Neural progenitor cell (in vitro differentiated cells): ENCODE measurements around the gene SALL1. TPM values are rescaled to one million over a fixed set of nuclear protein-coding genes. Genes with fewer than 3 reads are reported as not detected.
A peak's percentile ranks its signal among the peaks of the same experiment; 100 is the strongest.

Experiments
- DNase-seq: peaks from one replicate; pipeline ENCODE4 v3.0.0-alpha.2; 2016; ENCODE audit warnings: low spot score
- H2AFZ ChIP-seq: fragments of 200-600 bp; sonication (generic); replicated peaks from 2 replicates; pipeline ENCODE4 v1.6.1; 2016; ENCODE audit warnings: antibody characterized with exemption
- H3F3A ChIP-seq: fragments of 200-600 bp; sonication (generic); 2 replicates; pipeline ENCODE4 v1.6.1; 2016; ENCODE audit warnings: antibody characterized with exemption, low read depth
- H3K27ac ChIP-seq: fragments of 200-600 bp; sonication (generic); 2 replicates; pipeline ENCODE4 v1.5.1; 2016; ENCODE audit warnings: mild to moderate bottlenecking
- H3K27me3 ChIP-seq: fragments of 200-600 bp; sonication (generic); 2 replicates; pipeline ENCODE4 v1.6.1; 2016; ENCODE audit warnings: mild to moderate bottlenecking, moderate library complexity
- H3K36me3 ChIP-seq: fragments of 200-600 bp; sonication (generic); 2 replicates; pipeline ENCODE4 v1.5.1; 2016
- H3K4me1 ChIP-seq: fragments of 200-600 bp; sonication (generic); 2 replicates; pipeline ENCODE4 v1.6.1; 2016; ENCODE audit warnings: mixed run types
- H3K4me2 ChIP-seq: fragments of 200-600 bp; sonication (generic); 2 replicates; pipeline ENCODE4 v1.6.1; 2016
- H3K4me3 ChIP-seq: fragments of 200-600 bp; sonication (generic); 2 replicates; pipeline ENCODE4 v1.5.1; 2016
- H3K79me2 ChIP-seq: fragments of 200-600 bp; sonication (generic); 2 replicates; pipeline ENCODE4 v1.6.1; 2016; ENCODE audit warnings: low read depth
- H3K9ac ChIP-seq: fragments of 200-600 bp; sonication (generic); 2 replicates; pipeline ENCODE4 v1.6.1; 2016
- H3K9me3 ChIP-seq: fragments of 200-600 bp; sonication (generic); 2 replicates; pipeline ENCODE4 v1.5.1; 2016; ENCODE audit warnings: low read depth
- H4K20me1 ChIP-seq: fragments of 200-600 bp; sonication (generic); 2 replicates; pipeline ENCODE4 v1.6.1; 2016; ENCODE audit warnings: low read depth
- H3K27ac Mint-ChIP-seq: 3 replicates; pipeline ENCODE4 v1.8.0; 2021; ENCODE audit warnings: mixed read lengths
- H3K27me3 Mint-ChIP-seq: 2 replicates; pipeline ENCODE4 v1.8.0; 2022; ENCODE audit warnings: low read depth, mild to moderate bottlenecking, inconsistent platforms, moderate library complexity, mixed read lengths; ENCODE audit not compliant: insufficient read depth
- H3K36me3 Mint-ChIP-seq: 3 replicates; pipeline ENCODE4 v1.8.0; 2021; ENCODE audit warnings: mixed read lengths
- H3K4me1 Mint-ChIP-seq: 3 replicates; pipeline ENCODE4 v1.8.0; 2021; ENCODE audit warnings: mixed read lengths
- H3K4me3 Mint-ChIP-seq: 3 replicates; pipeline ENCODE4 v1.8.0; 2021; ENCODE audit warnings: mild to moderate bottlenecking, moderate library complexity, mixed read lengths
- H3K9me3 Mint-ChIP-seq: 3 replicates; pipeline ENCODE4 v1.8.0; 2020; ENCODE audit warnings: mixed read lengths
- CTCF ChIP-seq: fragments of 200-600 bp; sonication (generic); IDR thresholded peaks from 2 replicates; pipeline ENCODE4 v1.5.1; 2017; ENCODE audit warnings: antibody characterized with exemption, mild to moderate bottlenecking
- EZH2 ChIP-seq: fragments of 200-600 bp; sonication (generic); IDR thresholded peaks from 2 replicates; pipeline ENCODE4 v1.6.1; 2017; ENCODE audit warnings: antibody characterized with exemption, mild to moderate bottlenecking, moderate library complexity
- EZH2phosphoT487 ChIP-seq: fragments of 200-600 bp; sonication (generic); IDR thresholded peaks from 2 replicates; pipeline ENCODE4 v1.6.1; 2017; ENCODE audit warnings: antibody characterized with exemption
- total RNA-seq: library from RNA; depleted of rRNA; stranded (reverse); fragments of >200 nt; gene quantifications from 2 replicates; pipeline ENCODE4 v1.2.3, GENCODE V29; 2015; ENCODE audit warnings: low replicate concordance

SALL1 gene
- total RNA-seq, 1 donor from 2014 or later = 50.3 TPM

GRCh38 chr16:51114382-51114781, 36.7 kb downstream of the SALL1 start:
- Mint-ChIP-seq H3K27me3 (peaks cover 16% of the 10 kb centered on the region), H3K36me3 (no peaks in the 10 kb centered on the region), H3K27ac (no peak overlapping the region), H3K4me1 (peaks cover 81% of the 10 kb centered on the region), H3K4me3 (peak overlapping the region; percentile 77), H3K9me3 (no peaks in the 10 kb centered on the region)
- Histone ChIP-seq H2AFZ (no peak overlapping the region), H3K27me3 (peaks cover 41% of the 10 kb centered on the region), H3K9me3 (no peaks in the 10 kb centered on the region), H3K4me3 (peak overlapping the region; percentile 41), H3K9ac (no peak overlapping the region), H3K36me3 (no peaks in the 10 kb centered on the region), H3K79me2 (no peaks in the 10 kb centered on the region), H3K27ac (no peak overlapping the region), H3K4me2 (peak overlapping the region; percentile 79), H4K20me1 (peaks cover 5% of the 10 kb centered on the region), H3K4me1 (peaks cover 48% of the 10 kb centered on the region), H3F3A (peaks cover 20% of the 10 kb centered on the region)
- TF ChIP-seq CTCF (no peak), EZH2phosphoT487 (no peak), EZH2 (no peak)
- peak; percentile 60 for DNase-seq

GRCh38 chr16:51113236-51114125, 37.6 kb downstream of the SALL1 start:
- H3K27ac Mint-ChIP-seq = no peak overlapping the region
- peaks cover 72% of the 10 kb centered on the region for H3K4me1 Mint-ChIP-seq
- peaks cover 22% of the 10 kb centered on the region for H3K27me3 Mint-ChIP-seq
- Histone ChIP-seq H3K4me3 (peak overlapping the region; percentile 41), H3K9ac (no peak overlapping the region), H3K27me3 (peaks cover 41% of the 10 kb centered on the region), H3K4me1 (peaks cover 42% of the 10 kb centered on the region), H3K4me2 (peak overlapping the region; percentile 79), H3K36me3 (no peaks in the 10 kb centered on the region), H4K20me1 (peaks cover 5% of the 10 kb centered on the region), H3K27ac (no peak overlapping the region), H2AFZ (no peak overlapping the region), H3K79me2 (no peaks in the 10 kb centered on the region), H3F3A (peaks cover 20% of the 10 kb centered on the region), H3K9me3 (no peaks in the 10 kb centered on the region)
- H3K36me3 Mint-ChIP-seq = no peaks in the 10 kb centered on the region
- H3K9me3 Mint-ChIP-seq = no peaks in the 10 kb centered on the region
- H3K4me3 Mint-ChIP-seq = peak overlapping the region; percentile 77
- peak; percentile 87 for DNase-seq
- TF ChIP-seq EZH2phosphoT487 = no peak
- TF ChIP-seq CTCF = no peak
- TF ChIP-seq EZH2 = no peak

- Histone ChIP-seq H3K27me3 (peaks cover 41% of the 10 kb centered on the region), H3K9ac (no peak overlapping the region), H3F3A (peaks cover 20% of the 10 kb centered on the region), H2AFZ (no peak overlapping the region), H3K4me3 (no peak overlapping the region), H3K4me2 (no peak overlapping the region), H3K79me2 (no peaks in the 10 kb centered on the region), H4K20me1 (peaks cover 5% of the 10 kb centered on the region), H3K9me3 (no peaks in the 10 kb centered on the region), H3K27ac (no peak overlapping the region), H3K4me1 (peaks cover 42% of the 10 kb centered on the region), H3K36me3 (no peaks in the 10 kb centered on the region)
- no peak for TF ChIP-seq EZH2phosphoT487
- TF ChIP-seq EZH2 = no peak
- TF ChIP-seq CTCF = no peak
- H3K4me3 Mint-ChIP-seq = no peak overlapping the region
- no peaks in the 10 kb centered on the region for H3K36me3 Mint-ChIP-seq
- no peaks in the 10 kb centered on the region for H3K9me3 Mint-ChIP-seq
- no peak overlapping the region for H3K27ac Mint-ChIP-seq
- peaks cover 19% of the 10 kb centered on the region for H3K27me3 Mint-ChIP-seq
- peaks cover 66% of the 10 kb centered on the region for H3K4me1 Mint-ChIP-seq
- DNase-seq = no peak
These were observed 38.7 kb downstream of the SALL1 start for GRCh38 chr16:51112323-51112722.
